Stimulated activated effector memory CD8-positive, alpha-beta T cell treated with anti-CD3 and anti-CD28 coated beads, Interleukin-12 subunit alpha, Interleukin-12 subunit beta, amount 100 ng/mL, for 72 hours (primary cell): ENCODE data around the gene CUL3.
A peak's percentile ranks its signal among the peaks of the same experiment; 100 is the strongest.
"Not testable (repeated sequence)": the region's sequence is repeated elsewhere in the genome, so short reads cannot be mapped to it uniquely, and the experiment has no call there.

Experiments used
- ATAC-seq: fragments of 150-1000 bp; cut with Tn5 transposase; 2 replicates; pipeline ENCODE4 v1.10.0; 2021
- DNase-seq, 2 donors: peaks; one replicate each; pipeline ENCODE4 v3.0.0; 2021 to 2022; ENCODE audit warnings: low spot score in 2 of 2
- H3K27ac Mint-ChIP-seq: one replicate; pipeline ENCODE4 v1.8.0; 2022; ENCODE audit warnings: mild to moderate bottlenecking, mixed read lengths
- H3K36me3 Mint-ChIP-seq: one replicate; pipeline ENCODE4 v1.8.0; 2022; ENCODE audit warnings: mild to moderate bottlenecking, mixed read lengths
- H3K4me1 Mint-ChIP-seq: one replicate; pipeline ENCODE4 v1.8.0; 2022; ENCODE audit warnings: mixed read lengths
- H3K4me3 Mint-ChIP-seq: one replicate; pipeline ENCODE4 v1.8.0; 2022; ENCODE audit warnings: mild to moderate bottlenecking, mixed read lengths
- H3K9me3 Mint-ChIP-seq: one replicate; pipeline ENCODE4 v1.8.0; 2022; ENCODE audit warnings: mixed read lengths

Gene CUL3

DNA sequence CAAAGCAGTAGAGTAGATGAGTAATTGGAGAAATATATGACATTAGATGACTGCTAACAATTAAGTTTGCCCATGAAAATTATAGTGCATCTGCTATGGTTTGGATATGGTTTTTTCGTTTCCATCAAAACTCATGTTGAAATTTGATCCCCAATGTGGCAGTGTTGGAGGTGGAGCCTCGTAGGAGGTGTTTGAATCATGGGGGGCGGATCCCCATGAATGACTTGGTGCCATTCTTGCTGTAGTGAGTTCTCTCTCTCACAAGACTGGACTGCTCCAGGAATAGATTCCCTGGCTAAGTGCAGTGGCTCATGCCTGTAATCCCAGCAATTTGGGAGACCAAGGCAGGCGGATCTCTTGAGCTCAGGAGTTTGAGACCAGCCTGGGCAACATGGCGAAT is 9.7 kb upstream of the CUL3 start:
- DNase-seq = no peak
- Mint-ChIP-seq H3K4me3 (no peak overlapping the region), H3K4me1 (no peaks in the 10 kb centered on the region), H3K9me3 (no peaks in the 10 kb centered on the region), H3K27ac (no peak overlapping the region), H3K36me3 (no peaks in the 10 kb centered on the region)
- ATAC-seq = no peak

DNA sequence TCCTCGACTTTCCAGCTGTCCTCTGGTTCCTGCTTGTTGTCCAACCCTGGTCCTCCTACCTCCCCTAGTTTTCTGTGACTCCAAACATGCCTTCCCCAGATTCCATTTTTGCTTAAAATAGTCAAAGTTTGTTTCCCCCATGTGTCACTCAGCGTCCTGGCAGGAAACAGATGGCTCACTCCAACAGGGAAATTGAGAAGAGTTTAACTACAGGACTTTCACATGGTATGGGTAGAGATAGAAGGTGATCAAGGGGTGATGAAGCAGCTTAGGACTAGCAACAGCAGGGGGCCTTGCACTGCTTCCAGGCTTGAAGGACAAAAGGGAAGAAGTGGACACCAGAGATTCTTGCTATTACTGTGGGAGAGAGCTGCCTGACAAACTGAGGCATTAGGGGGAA is 6.1 kb upstream of the CUL3 start:
- Mint-ChIP-seq H3K36me3 (no peaks in the 10 kb centered on the region), H3K4me3 (no peak overlapping the region), H3K4me1 (no peaks in the 10 kb centered on the region), H3K27ac (no peak overlapping the region), H3K9me3 (no peaks in the 10 kb centered on the region)
- DNase-seq = no peak
- ATAC-seq = no peak

DNA sequence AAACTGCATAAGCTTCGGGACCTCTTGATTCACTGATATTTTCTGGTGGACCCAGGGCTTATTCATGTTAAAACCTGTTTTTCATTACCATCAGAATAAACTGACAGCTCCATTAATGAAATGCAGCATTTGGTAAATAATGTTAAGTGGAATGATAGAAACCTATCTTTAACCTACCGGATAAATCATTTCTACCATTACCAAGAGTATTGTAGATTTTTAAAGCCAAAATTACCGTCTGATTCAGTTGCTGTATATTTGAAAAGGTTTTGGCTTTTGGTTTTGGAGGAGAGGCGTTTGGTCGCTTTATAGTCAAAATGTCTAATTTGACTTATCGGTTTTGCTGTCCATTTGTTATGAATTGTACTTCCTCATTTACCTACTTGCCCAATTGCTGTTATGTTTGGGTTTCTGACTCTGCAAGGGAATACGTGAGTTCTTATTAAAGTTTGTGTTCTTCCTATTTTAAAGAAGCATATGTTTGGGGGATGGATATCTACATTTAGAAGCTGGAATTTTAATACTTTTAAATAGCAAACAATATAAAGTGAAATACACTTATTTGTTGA is 1.0 kb upstream of the CUL3 start:
- H3K4me1 Mint-ChIP-seq = peaks cover 14% of the 10 kb centered on the region
- peak overlapping the region; percentile 96 for H3K4me3 Mint-ChIP-seq
- peaks cover 37% of the 10 kb centered on the region for H3K36me3 Mint-ChIP-seq
- H3K27ac Mint-ChIP-seq = peak overlapping the region; percentile 96
- DNase-seq = no peak
- no peak for ATAC-seq
- H3K9me3 Mint-ChIP-seq = no peaks in the 10 kb centered on the region

DNA sequence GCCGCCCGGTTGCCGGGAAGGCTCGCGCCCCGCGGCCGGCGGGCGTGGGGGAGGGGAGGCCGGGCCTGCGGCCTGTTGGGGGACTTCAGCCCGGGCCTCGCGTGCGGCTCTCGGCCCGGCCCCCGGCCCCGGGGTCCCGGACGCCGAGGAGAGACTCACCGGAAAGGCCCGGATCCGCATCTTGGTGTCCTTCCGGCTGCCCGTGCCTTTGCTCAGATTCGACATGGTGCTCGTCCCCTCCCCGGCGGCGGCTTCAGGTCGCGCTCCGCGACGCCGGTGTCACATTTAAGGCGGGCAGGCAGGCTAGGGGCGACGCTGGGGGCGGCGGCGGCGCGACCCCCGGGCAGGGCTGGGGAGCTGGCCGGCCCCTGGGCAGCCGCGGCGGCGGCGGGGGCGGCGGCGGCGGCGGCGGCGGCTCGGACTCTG is 365 bp downstream of the CUL3 start:
- H3K27ac Mint-ChIP-seq = peak overlapping the region; percentile 96
- ATAC-seq (peak; percentile 65), DNase-seq (peak; percentile 42 to 83)
- no peaks in the 10 kb centered on the region for H3K9me3 Mint-ChIP-seq
- H3K36me3 Mint-ChIP-seq = peaks cover 51% of the 10 kb centered on the region
- H3K4me1 Mint-ChIP-seq = peaks cover 25% of the 10 kb centered on the region
- H3K4me3 Mint-ChIP-seq = peak overlapping the region; percentile 96

DNA sequence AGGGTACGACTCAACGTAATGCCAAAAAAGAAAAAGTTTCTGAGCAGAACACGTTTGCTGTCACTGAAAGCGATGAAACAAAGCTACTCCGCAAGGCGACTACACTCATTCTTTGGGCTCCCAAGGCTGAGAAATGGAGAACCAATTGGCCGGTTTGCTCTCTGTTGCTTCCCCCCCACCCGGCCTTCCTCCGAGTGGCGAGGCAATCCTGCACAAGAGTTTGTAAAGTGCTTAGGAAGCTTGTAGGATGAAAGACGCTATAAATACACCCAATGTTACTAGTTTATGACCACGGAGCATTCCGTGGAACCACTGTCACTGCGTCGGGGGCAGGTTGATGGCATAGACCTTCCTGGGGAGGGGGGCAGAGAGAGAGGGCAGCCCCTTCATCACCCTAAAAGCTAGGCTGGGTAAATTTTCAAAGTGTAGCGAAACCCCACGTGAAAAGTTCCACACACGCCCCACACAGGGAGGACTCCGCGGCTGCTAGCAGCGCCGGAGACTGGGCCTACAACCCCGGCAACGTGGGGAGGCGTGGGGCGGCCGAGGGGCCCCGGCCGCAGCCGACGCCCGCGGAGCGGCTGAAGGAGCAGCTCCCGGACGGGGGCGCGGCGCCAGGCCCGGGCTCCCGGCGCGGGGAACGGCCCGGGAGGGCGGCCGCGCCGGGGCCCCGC is 915 bp downstream of the CUL3 start:
- DNase-seq (peak; percentile 19 to 63), ATAC-seq (peak; percentile 3)
- peaks cover 57% of the 10 kb centered on the region for H3K36me3 Mint-ChIP-seq
- peaks cover 30% of the 10 kb centered on the region for H3K4me1 Mint-ChIP-seq
- peak overlapping the region; percentile 96 for H3K4me3 Mint-ChIP-seq
- no peaks in the 10 kb centered on the region for H3K9me3 Mint-ChIP-seq
- H3K27ac Mint-ChIP-seq = peak overlapping the region; percentile 96

DNA sequence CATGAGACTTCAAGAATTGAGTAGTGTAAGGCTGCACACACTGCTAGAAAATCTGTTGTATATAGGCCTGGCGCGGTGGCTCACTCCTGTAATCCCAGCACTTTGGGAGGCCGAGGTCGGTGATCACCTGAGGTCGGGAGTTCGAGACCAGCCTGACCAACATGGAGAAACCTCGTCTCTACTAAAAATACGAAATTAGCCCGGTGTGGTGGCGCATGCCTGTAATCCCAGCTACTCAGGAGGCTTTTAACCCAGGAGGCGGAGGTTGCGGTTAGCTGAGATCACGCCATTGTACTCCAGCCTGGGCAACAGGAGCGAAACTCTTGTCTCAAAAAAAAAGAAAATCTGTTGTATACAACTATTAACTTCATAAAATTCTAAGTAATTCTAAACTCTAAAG is 2.1 kb downstream of the CUL3 start:
- H3K27ac Mint-ChIP-seq, ATAC-seq: not testable (repeated sequence)
- H3K4me1 Mint-ChIP-seq = peaks cover 33% of the 10 kb centered on the region

DNA sequence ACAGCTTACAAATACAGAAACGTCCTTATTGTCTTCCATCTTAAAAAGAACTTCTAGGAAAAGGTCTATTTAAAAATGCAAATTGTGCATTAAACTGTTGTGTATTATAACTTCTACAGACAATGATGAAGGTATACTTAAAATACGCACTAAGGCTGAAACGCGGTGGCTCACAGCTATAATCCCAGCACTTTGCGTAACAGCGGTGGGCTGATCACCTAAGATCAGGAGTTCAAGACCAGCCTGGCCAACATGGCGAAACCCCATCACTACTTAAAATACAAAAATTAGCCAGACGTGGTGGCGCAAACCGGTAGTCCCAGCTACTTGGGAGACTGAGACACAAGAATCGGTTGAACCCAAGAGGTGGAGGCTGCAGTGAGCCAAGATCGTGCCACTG is 4.9 kb downstream of the CUL3 start:
- Mint-ChIP-seq H3K4me1 (peaks cover 47% of the 10 kb centered on the region), H3K27ac (no peak overlapping the region), H3K9me3 (no peaks in the 10 kb centered on the region), H3K4me3 (peak overlapping the region; percentile 11), H3K36me3 (peaks cover 59% of the 10 kb centered on the region)
- DNase-seq (no peak), ATAC-seq (no peak)

More for the DNA sequence above, 2.1 kb downstream of the CUL3 start:
- peak overlapping the region; percentile 96 for H3K4me3 Mint-ChIP-seq
- DNase-seq, H3K9me3 Mint-ChIP-seq: not testable (repeated sequence)
- peaks cover 58% of the 10 kb centered on the region for H3K36me3 Mint-ChIP-seq

DNA sequence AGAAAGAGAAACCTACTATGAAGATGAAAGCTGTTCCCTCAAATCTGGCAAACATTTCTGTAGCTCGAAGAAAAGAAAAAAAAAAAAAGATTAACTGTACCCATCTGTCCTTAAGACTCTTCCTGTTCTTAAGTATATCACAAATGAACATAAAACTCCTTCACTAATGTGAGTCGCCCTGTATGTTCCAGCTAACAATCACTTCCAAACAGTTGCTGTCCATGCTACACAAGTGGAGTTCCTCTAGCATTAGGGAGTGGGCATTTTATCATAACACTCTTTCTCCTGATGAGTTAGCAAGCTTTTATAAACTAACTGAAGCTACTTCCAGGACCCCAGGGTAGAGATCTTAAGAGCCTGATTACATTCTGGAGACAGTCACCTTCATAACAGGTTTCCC is 5.8 kb downstream of the CUL3 start:
- Mint-ChIP-seq H3K4me1 (peaks cover 55% of the 10 kb centered on the region), H3K36me3 (peaks cover 58% of the 10 kb centered on the region), H3K4me3 (peak overlapping the region; percentile 52), H3K9me3 (no peaks in the 10 kb centered on the region), H3K27ac (peak overlapping the region; percentile 56)
- DNase-seq = no peak
- ATAC-seq = no peak

DNA sequence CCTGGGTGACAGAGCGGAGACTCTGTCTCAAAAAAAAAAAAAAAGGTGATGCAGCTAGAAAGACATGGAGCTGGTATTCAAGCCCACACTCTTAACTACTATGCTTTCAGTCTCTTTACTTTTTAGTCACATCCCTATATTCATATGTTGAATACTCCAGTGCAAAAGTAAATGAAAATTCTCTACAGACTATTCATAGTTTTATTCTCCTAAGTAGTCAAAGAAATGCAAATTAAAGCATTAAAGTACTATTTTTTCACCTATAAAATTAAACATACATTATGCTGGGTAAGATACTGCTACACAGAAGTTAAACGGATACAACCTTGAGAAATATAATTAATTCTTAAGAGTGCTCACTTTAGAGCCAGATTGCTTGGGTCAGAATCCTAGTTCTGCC is 7.6 kb downstream of the CUL3 start:
- peaks cover 58% of the 10 kb centered on the region for H3K4me1 Mint-ChIP-seq
- no peak overlapping the region for H3K4me3 Mint-ChIP-seq
- no peak overlapping the region for H3K27ac Mint-ChIP-seq
- ATAC-seq = no peak
- no peak for DNase-seq
- no peaks in the 10 kb centered on the region for H3K9me3 Mint-ChIP-seq
- peaks cover 49% of the 10 kb centered on the region for H3K36me3 Mint-ChIP-seq

DNA sequence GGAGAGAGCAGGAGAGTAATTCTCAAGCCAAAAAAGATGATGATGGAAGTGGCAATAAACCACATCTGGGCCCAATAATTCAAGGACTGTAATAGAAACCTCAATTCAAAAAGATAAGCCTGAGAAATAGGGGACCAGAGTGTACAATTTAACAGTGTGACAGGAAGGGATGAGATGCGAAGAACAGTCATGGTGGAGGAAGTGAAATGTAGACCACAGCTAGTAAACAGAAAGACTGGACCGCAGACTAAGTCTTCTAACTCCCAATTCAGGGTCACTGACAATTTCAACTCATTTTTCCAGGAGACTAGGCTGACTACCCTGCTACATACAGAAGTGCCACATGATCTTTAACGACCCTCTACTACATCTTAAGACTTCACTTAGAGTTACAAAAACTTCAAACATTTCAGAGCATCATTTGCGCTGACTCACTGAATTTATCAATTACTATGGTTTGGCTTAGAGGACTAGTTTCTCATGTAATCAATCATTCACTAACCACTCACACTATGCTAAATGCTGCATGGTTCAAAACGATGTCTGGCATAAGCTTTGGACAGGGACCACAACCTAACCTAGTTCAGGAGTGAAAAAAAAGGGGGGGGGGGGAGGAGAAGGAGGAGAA is 9.0 kb downstream of the CUL3 start:
- Mint-ChIP-seq H3K9me3 (no peaks in the 10 kb centered on the region), H3K4me3 (peak overlapping the region; percentile 3), H3K4me1 (peaks cover 69% of the 10 kb centered on the region), H3K27ac (peak overlapping the region; percentile 18), H3K36me3 (peaks cover 36% of the 10 kb centered on the region)
- DNase-seq (no peak), ATAC-seq (peak; percentile 91)

DNA sequence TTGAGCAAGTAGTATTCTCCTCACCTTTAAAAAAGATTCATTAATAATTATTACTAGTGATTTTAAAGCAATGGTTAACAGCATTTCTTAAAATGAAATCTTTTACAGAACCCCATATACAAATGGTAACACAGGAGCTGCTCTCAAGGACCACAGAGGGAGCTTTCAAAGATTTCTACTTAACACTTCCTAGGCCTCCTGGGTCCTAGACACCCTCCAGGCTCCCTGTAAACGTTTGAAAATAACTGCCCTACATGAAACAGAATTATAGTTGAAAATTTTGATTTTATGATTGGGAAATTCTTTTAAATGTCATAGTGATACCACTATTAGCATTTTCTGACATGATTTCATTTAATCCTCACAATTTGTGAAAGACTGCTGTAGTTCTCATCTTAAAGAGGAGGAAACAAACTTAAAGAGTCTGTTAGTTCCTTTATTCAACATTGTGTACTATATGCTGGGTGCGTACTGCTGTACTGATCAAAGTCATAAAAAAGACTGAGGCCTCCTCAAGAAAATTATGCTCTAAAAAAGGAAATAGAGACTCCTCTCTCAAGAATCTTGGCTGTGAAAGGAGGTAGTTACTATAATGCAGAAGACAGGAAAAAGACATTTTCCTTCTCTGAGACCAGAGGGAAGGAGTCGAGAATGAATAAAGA is 10.6 kb downstream of the CUL3 start:
- DNase-seq = no peak
- no peak overlapping the region for H3K27ac Mint-ChIP-seq
- H3K4me1 Mint-ChIP-seq = peaks cover 67% of the 10 kb centered on the region
- H3K4me3 Mint-ChIP-seq = peak overlapping the region; percentile 3
- H3K9me3 Mint-ChIP-seq = no peaks in the 10 kb centered on the region
- peaks cover 20% of the 10 kb centered on the region for H3K36me3 Mint-ChIP-seq
- ATAC-seq = no peak

DNA sequence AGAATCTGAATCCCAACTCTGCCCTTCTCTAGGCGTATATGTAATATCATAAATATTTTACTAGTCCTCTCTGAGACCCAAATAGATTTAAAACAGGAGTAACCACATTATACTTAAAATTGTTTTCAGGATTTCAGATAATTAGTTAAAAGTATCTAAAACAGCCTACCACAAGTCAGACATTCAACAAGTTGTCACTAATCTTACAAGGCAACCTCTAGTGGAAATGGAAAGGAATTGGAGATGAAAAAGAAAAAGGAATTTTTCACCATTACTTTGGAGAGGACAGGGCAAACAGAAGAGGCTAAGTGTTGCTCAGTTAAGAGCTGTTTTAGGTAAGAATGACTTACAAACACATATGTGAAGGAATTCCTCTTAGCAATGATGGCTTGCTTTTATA is 11.4 kb downstream of the CUL3 start:
- ATAC-seq (no peak), DNase-seq (no peak)
- no peak overlapping the region for H3K27ac Mint-ChIP-seq
- H3K9me3 Mint-ChIP-seq = no peaks in the 10 kb centered on the region
- peaks cover 61% of the 10 kb centered on the region for H3K4me1 Mint-ChIP-seq
- peaks cover 15% of the 10 kb centered on the region for H3K36me3 Mint-ChIP-seq
- H3K4me3 Mint-ChIP-seq = peak overlapping the region; percentile 3

DNA sequence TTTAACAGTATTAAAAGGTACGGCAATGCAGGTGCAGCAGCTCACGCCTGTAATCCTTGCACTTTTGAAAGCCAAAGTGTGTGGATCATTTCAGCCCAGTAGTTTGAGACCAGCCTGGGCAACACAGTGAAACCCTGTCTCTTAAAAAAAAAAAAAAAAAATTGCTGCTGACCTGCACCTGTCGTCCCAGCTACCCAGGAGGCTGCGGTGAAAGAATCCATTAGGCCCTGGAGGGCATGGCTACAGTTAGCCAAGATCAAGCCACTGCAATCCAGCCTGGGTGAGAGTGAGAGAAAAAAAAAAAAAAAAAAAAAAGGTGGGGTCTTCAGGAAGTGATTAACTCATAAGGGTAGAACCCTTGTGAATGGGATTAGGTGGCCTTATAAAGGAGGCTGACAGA is 12.8 kb downstream of the CUL3 start:
- DNase-seq = no peak
- peak overlapping the region; percentile 11 for H3K4me3 Mint-ChIP-seq
- peaks cover 15% of the 10 kb centered on the region for H3K36me3 Mint-ChIP-seq
- no peak for ATAC-seq
- H3K4me1 Mint-ChIP-seq = peaks cover 70% of the 10 kb centered on the region
- peaks cover 4% of the 10 kb centered on the region for H3K9me3 Mint-ChIP-seq
- no peak overlapping the region for H3K27ac Mint-ChIP-seq

DNA sequence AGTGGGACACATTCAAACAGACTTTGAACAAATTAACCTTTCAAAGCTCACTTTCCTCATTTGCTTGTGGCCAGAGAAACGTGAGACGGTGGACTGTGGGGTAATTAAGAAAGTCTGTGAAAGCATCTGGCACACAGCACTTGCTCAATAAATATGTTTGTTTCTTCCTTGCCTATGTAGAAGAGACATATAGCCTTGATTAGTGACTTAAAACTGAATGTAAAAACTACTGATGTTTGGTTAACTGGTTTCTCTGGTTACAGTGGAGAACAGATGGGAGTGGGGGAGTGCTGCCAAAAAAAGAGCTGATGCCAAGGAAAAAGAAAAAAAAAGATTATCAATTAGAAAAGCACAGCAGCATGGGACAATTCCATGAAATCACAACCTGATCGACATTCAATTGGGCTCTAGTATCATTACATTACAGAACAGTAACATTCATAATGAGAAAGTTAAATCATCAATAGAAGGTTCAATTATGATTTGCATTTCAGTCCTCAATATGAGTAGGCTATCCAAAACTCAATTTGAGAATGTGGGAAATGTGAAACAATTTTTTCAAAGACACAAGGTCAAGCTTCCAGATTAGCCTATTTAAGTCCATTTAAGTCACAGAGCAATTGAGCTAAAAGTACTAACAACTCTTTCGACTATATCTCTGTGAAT is 14.7 kb downstream of the CUL3 start:
- Mint-ChIP-seq H3K27ac (no peak overlapping the region), H3K4me3 (peak overlapping the region; percentile 47), H3K4me1 (peaks cover 76% of the 10 kb centered on the region), H3K36me3 (peaks cover 12% of the 10 kb centered on the region), H3K9me3 (peaks cover 4% of the 10 kb centered on the region)
- ATAC-seq = peak; percentile 95
- DNase-seq = no peak

DNA sequence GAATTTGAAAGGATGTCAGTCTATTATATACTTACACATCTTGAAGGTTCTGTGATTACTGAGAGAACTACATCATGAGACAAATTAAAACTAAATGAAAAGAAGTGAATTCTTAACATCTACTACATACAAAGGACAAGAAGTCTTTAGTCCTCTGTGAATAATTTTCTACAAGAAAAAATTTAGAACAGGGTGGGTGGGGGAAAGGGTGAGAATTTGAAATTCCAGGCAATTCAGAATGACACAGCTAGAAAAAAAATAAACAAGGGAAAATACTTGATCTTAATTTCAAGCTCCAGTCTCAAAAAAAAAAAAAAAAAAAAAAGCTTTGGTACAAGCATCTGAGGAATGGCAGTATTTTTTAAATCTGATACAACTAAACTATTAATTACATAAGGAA is 15.5 kb downstream of the CUL3 start:
- Mint-ChIP-seq H3K4me1 (peaks cover 76% of the 10 kb centered on the region), H3K36me3 (peaks cover 17% of the 10 kb centered on the region), H3K4me3 (peak overlapping the region; percentile 47), H3K9me3 (peaks cover 4% of the 10 kb centered on the region), H3K27ac (no peak overlapping the region)
- DNase-seq = no peak
- ATAC-seq = no peak
